GM23248 (cell line): ENCODE data around the gene RNF151. TPM values are rescaled to one million over a fixed set of nuclear protein-coding genes. Genes with fewer than 3 reads are reported as not detected.

Experiments
- DNase-seq: peaks from one replicate; pipeline ENCODE4 v3.0.0-alpha.2; 2015
- H2AFZ ChIP-seq: fragments of 200-600 bp; sonication (generic); 2 replicates; pipeline ENCODE4 v1.6.1; 2016; ENCODE audit warnings: antibody characterized with exemption
- H3F3A ChIP-seq: fragments of 200-600 bp; sonication (generic); 2 replicates; pipeline ENCODE4 v1.6.1; 2016; ENCODE audit warnings: mild to moderate bottlenecking, antibody characterized with exemption, mixed run types; ENCODE audit not compliant: insufficient read depth
- H3K27ac ChIP-seq: fragments of 200-600 bp; sonication (generic); 2 replicates; pipeline ENCODE4 v1.5.1; 2016; ENCODE audit warnings: mild to moderate bottlenecking
- H3K27me3 ChIP-seq: fragments of 200-600 bp; sonication (generic); replicated peaks from 2 replicates; pipeline ENCODE4 v1.6.1; 2016; ENCODE audit warnings: mild to moderate bottlenecking; ENCODE audit not compliant: insufficient read depth
- H3K36me3 ChIP-seq: fragments of 200-600 bp; sonication (generic); 2 replicates; pipeline ENCODE4 v1.6.1; 2016; ENCODE audit warnings: low read depth, mild to moderate bottlenecking
- H3K4me1 ChIP-seq: fragments of 200-600 bp; sonication (generic); 2 replicates; pipeline ENCODE4 v1.6.1; 2016; ENCODE audit warnings: mild to moderate bottlenecking; ENCODE audit not compliant: insufficient read depth
- H3K4me2 ChIP-seq: fragments of 200-600 bp; sonication (generic); one replicate; pipeline ENCODE4 v1.6.1; 2016; ENCODE audit warnings: mild to moderate bottlenecking; ENCODE audit not compliant: unreplicated experiment
- H3K4me3 ChIP-seq: fragments of 200-600 bp; sonication (generic); 2 replicates; pipeline ENCODE4 v1.5.1; 2016; ENCODE audit warnings: mild to moderate bottlenecking
- H3K79me2 ChIP-seq: fragments of 200-600 bp; sonication (generic); 2 replicates; pipeline ENCODE4 v1.6.1; 2016; ENCODE audit warnings: mild to moderate bottlenecking; ENCODE audit not compliant: insufficient read depth
- H3K9ac ChIP-seq: fragments of 200-600 bp; sonication (generic); 2 replicates; pipeline ENCODE4 v1.6.1; 2016; ENCODE audit warnings: mild to moderate bottlenecking
- H3K9me2 ChIP-seq: fragments of 200-600 bp; sonication (generic); 2 replicates; pipeline ENCODE4 v1.6.1; 2016; ENCODE audit warnings: mixed run types, mild to moderate bottlenecking, moderate library complexity; ENCODE audit not compliant: insufficient read depth
- H3K9me3 ChIP-seq: fragments of 200-600 bp; sonication (generic); one replicate; pipeline ENCODE4 v1.6.1; 2017; ENCODE audit warnings: low read depth
- H4K20me1 ChIP-seq: fragments of 200-600 bp; sonication (generic); 2 replicates; pipeline ENCODE4 v1.6.0; 2016; ENCODE audit not compliant: insufficient read depth
- EZH2 ChIP-seq: fragments of 200-600 bp; sonication (generic); IDR thresholded peaks from 2 replicates; pipeline ENCODE4 v1.6.1; 2018; ENCODE audit warnings: antibody characterized with exemption, mild to moderate bottlenecking; ENCODE audit not compliant: insufficient read depth, poor library complexity, severe bottlenecking
- EZH2phosphoT487 ChIP-seq: fragments of 200-600 bp; sonication (generic); IDR thresholded peaks from 2 replicates; pipeline ENCODE4 v1.6.1; 2018; ENCODE audit warnings: antibody characterized with exemption, moderate library complexity, mild to moderate bottlenecking, low read depth; ENCODE audit not compliant: insufficient read depth
- WGBS, 2 experiments: methylation state at CpG; one replicate each; pipeline ENCODE4 v1.1.6; 2015 to 2017; ENCODE audit warnings: low lambda C conversion rate in 2 of 2, low coverage in 1 of 2; ENCODE audit errors: missing lambda C conversion rate in 2 of 2; 5-methylcytosine and 5-hydroxymethylcytosine counted together
- in situ Hi-C: fragments of 300-500 bp; cut with MboI; formaldehyde crosslinking; loops from 2 replicates; pipeline ENCODE4 v1.15.0; 2020
- polyA plus RNA-seq: library from polyadenylated mRNA; unstranded; fragments of >200 nt; fragmentation: Nextera tagmentation; extraction: Ambion mirVana; gene quantifications from 2 replicates; pipeline ENCODE4 v1.2.1, GENCODE V29; 2016
- total RNA-seq: library from RNA; depleted of rRNA; stranded (reverse); fragments of >200 nt; shearing (Covaris generic); gene quantifications from 2 replicates; pipeline ENCODE4 v1.2.3, GENCODE V29; 2014

RNF151 gene
- total and polyA plus RNA-seq, 2 experiments from 2014 or later = 0.25 TPM; not detected in 1

DNA sequence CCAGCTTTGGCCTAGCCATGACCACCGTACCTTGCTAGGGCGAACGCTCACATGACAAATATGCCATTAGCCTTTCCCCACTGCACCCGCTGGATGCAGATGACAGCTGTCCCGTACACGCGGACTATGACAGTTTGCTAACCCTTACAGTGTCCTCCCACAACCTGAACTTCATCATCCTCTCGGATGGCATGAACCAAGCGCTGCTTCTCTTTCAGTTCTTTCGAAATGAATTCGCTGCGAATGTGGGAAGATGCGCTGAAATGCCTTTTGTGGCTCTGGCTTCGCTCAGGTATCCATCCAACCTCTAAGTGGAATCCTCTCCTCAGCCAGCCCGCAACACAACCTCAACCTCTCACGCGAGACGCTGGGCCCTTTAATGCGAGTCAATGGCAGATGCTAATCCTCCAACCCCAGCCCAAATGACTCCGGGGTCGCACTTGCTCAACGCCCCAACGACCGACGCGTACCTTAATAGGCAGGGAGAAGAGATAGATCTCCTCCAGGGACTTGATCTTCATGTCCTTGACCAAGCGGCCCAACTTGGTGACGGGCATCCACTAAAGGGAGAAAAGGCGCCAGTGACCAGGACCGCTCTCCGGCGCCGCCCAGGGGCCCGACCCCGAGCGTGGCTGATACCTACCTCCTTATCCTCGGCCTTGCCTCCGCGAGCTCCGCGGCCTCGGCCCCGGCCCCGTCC lies 2.7 kb upstream of the RNF151 start:
- Histone ChIP-seq H3K4me1 (peaks cover 6% of the 10 kb centered on the region), H4K20me1 (no peaks in the 10 kb centered on the region), H3K4me2 (peak overlapping the region; percentile 88), H3K27me3 (no peaks in the 10 kb centered on the region), H3F3A (peaks cover 40% of the 10 kb centered on the region), H3K9me3 (no peaks in the 10 kb centered on the region), H3K27ac (peak overlapping the region; percentile 91), H2AFZ (no peak overlapping the region), H3K4me3 (peak overlapping the region; percentile 93), H3K36me3 (peaks cover 24% of the 10 kb centered on the region), H3K79me2 (peaks cover 73% of the 10 kb centered on the region), H3K9me2 (no peaks in the 10 kb centered on the region), H3K9ac (peak overlapping the region; percentile 97)
- WGBS, 2 experiments = 20 to 25% methylated on average over 36 to 44 of the region's 44 CpGs
- TF ChIP-seq EZH2 (no peak), EZH2phosphoT487 (no peak)
- in situ Hi-C loops = no loop called here
- peak; percentile 58 for DNase-seq

DNA sequence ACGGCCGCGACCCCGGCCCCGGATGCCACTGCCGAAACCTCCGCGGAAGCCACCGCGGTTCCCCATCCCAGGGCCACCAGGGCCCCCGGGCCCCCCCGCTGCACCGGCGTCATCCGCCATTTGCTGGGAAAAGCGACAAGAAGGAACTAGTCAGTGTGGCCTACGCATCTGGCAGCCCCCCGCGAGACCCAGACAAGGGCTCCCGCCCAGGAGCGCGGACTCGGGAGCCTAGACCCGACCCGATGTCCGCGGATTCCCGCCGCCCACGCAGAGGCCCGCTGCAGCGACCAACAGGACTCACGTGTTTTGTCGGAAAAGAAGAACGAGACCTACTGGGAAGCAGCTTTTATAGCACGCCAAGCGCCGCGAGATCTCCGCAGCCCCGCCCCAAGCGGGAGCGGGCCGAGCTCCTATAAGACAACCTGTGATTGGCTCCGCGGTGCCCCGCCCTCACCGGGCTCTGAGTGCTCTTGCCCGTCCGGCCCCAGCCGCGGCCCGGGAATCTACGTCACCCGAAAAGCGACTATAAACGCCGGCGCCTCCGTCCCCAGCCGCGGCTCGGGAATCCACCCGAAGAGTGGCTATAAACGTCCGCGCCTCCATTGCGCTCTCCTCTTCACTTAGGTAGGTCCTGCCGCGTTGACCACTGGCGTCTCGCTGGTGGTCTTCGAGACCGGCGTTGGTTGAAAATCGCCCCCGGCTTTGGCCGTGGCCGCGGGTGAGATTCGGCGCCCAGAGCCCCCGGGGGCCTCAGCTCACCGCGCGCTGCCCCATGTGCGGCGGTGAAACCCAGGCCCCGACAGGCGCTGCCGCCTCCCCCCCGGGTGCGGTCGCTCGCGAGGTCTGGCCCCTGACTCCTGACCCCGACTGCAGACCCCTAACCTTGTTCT lies 1.9 kb upstream of the RNF151 start, which contains the start of gene RPS2:
TSS of gene RPS2 (minus strand) at position 321 of the 890 bp plus-strand sequence. CDS start at position 120, 201 bp downstream.
- no peak for TF ChIP-seq EZH2
- TF ChIP-seq EZH2phosphoT487 = no peak
- H3K36me3 ChIP-seq = peaks cover 24% of the 10 kb centered on the region
- no peaks in the 10 kb centered on the region for H3K9me3 ChIP-seq
- peak; percentile 99 for DNase-seq
- peak within 1 kb of the TSS; percentile 93 for H3K4me3 ChIP-seq
- in situ Hi-C loops = no loop called here
- no peaks in the 10 kb centered on the region for H3K27me3 ChIP-seq
- WGBS, 2 experiments = 1% methylated on average over 76 to 95 of the region's 97 CpGs
- peaks cover 69% of the 10 kb centered on the region for H3K79me2 ChIP-seq
- H3F3A ChIP-seq = peaks cover 40% of the 10 kb centered on the region
- peak within 1 kb of the TSS; percentile 71 for H2AFZ ChIP-seq
- H3K4me1 ChIP-seq = peaks cover 6% of the 10 kb centered on the region
- H3K27ac ChIP-seq = peak within 1 kb of the TSS; percentile 91
- H3K9ac ChIP-seq = peak within 1 kb of the TSS; percentile 97
- peak within 1 kb of the TSS; percentile 88 for H3K4me2 ChIP-seq
- H4K20me1 ChIP-seq = no peaks in the 10 kb centered on the region
- no peaks in the 10 kb centered on the region for H3K9me2 ChIP-seq

DNA sequence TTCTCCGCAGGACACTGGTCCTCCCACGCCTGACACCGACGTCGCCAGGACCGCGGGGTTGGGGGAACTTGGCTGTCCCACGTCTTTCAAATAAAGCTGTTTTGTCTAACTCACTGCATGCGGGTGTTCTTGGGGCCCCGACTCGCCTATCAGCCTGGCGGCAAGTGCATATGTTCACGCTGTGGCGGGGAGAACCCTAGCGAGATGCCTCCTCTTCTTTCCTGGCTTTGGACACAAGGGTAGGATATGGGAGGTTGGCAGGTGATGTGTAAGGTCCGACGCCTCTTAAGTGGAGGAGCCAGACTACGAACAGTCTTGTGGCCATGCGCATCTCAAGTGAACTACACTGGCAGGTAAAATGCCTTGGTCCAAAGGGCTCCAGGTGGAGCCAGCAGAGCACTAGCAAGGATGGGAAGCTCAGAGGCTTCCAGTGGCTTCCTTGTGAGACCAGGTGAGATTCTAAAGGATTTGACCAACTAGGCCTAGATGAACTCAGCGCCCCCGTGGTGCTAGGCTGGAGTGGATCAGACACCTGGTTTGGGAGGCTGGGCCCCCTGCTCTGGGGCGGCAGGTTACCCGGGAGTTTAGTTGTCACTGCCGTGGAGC lies 1.2 kb upstream of the RNF151 start:
- TF ChIP-seq EZH2 (no peak), EZH2phosphoT487 (no peak)
- Histone ChIP-seq H4K20me1 (no peaks in the 10 kb centered on the region), H3F3A (peaks cover 33% of the 10 kb centered on the region), H3K79me2 (peaks cover 61% of the 10 kb centered on the region), H3K27me3 (no peaks in the 10 kb centered on the region), H3K36me3 (peaks cover 24% of the 10 kb centered on the region), H3K4me1 (peaks cover 6% of the 10 kb centered on the region), H3K9me2 (no peaks in the 10 kb centered on the region), H2AFZ (peak overlapping the region; percentile 71), H3K4me2 (peak overlapping the region; percentile 81), H3K9ac (peak overlapping the region; percentile 97), H3K27ac (peak overlapping the region; percentile 91), H3K9me3 (no peaks in the 10 kb centered on the region), H3K4me3 (peak overlapping the region; percentile 93)
- DNase-seq = peak; percentile 42
- in situ Hi-C loops = no loop called here
- WGBS, 2 experiments = 13 to 15% methylated on average over 24 of the region's 24 CpGs

DNA sequence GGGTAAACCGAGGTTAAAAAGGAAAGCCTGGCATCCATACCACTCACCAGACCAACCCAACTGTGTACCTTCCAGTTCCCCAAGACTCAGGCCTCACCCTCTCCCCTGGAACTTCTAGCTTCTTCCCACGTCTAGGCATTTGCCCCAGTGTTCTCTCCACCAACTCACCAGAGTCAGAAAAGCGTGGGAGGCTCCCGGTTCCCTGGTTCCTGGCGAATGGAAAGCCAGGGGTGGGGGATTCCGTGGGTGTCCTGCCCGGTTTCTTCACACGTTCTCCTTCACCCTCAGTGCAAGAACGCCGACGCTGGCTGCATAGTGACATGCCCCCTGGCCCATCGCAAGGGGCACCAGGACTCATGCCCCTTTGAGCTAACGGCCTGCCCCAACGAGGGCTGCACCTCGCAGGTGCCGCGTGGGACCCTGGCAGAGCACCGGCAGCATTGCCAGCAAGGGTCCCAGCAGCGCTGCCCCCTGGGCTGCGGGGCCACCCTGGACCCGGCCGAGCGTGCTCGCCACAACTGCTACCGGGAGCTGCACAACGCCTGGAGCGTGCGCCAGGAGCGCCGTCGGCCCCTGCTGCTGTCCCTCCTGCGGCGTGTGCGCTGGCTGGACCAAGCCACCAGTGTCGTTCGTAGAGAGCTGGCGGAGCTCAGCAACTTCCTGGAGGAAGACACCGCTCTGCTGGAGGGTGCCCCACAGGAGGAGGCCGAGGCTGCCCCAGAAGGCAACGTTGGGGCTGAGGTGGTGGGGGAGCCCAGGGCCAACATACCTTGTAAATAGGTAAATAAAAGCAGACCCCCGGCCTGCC lies 1.7 kb downstream of the RNF151 start:
- peaks cover 56% of the 10 kb centered on the region for H3K79me2 ChIP-seq
- DNase-seq = no peak

More for the DNA sequence above, 1.7 kb downstream of the RNF151 start:
- H3K9me2 ChIP-seq = no peaks in the 10 kb centered on the region
- H3K27ac ChIP-seq = no peak overlapping the region
- H3K36me3 ChIP-seq = peaks cover 7% of the 10 kb centered on the region; the same call in 1 of the 2 replicates
- peaks cover 8% of the 10 kb centered on the region for H3F3A ChIP-seq
- TF ChIP-seq EZH2phosphoT487 (no peak), EZH2 (no peak)
- no peak overlapping the region for H2AFZ ChIP-seq
- no peaks in the 10 kb centered on the region for H3K27me3 ChIP-seq
- no peak overlapping the region for H3K9ac ChIP-seq
- no peaks in the 10 kb centered on the region for H4K20me1 ChIP-seq
- WGBS, 2 experiments = 91 to 92% methylated on average over 37 to 40 of the region's 41 CpGs
- no peak overlapping the region for H3K4me2 ChIP-seq
- no peak overlapping the region for H3K4me3 ChIP-seq
- in situ Hi-C loops = no loop called here
- no peaks in the 10 kb centered on the region for H3K9me3 ChIP-seq
- H3K4me1 ChIP-seq = peaks cover 12% of the 10 kb centered on the region
